ENCODE results near the gene MRPS34.

The MRPS34 gene

DNA sequence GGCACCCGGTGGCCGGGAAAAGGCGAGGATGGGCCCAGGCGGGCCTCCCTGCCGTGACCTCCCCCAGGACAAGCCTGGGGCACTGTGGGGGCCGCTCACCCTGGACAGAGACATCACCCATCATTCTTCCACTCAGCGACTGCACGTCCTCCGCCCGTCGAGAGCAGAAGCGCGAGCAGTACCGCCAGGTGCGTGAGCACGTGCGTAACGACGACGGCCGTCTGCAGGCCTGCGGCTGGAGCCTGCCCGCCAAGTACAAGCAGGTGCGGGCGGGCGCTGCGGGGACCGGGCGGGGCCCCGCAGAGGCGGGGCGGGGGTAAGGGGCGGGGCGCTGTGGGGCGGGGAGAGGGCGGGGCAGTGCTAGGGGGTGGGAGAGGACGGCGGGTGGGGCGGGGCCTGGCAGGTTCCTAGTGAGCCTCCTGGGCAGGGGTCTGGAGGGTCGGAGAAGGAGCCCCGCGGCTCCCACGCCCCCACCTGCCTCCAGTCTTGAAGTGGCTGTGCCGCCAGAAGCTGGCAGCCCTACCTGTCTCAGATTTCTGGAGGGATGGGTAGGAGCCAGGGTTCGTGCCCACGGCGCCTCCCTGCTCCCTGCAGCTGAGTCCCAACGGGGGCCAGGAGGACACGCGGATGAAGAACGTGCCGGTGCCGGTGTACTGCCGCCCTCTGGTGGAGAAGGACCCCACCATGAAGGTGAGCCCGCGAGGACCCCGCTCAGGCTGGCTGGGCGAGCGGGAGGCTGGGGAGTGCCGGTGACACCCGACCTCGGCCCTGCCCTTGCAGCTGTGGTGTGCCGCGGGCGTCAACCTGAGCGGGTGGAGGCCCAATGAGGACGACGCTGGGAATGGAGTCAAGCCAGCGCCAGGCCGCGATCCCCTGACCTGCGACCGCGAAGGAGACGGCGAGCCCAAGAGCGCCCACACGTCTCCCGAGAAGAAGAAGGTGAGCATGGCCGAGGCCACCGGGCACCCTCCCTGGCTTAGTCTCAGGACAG is 9.1 kb downstream of the MRPS34 start:
- Mint-ChIP-seq H3K36me3 (peaks cover 15% of the 10 kb centered on the region), H3K9me3 (no peaks in the 10 kb centered on the region)

DNA sequence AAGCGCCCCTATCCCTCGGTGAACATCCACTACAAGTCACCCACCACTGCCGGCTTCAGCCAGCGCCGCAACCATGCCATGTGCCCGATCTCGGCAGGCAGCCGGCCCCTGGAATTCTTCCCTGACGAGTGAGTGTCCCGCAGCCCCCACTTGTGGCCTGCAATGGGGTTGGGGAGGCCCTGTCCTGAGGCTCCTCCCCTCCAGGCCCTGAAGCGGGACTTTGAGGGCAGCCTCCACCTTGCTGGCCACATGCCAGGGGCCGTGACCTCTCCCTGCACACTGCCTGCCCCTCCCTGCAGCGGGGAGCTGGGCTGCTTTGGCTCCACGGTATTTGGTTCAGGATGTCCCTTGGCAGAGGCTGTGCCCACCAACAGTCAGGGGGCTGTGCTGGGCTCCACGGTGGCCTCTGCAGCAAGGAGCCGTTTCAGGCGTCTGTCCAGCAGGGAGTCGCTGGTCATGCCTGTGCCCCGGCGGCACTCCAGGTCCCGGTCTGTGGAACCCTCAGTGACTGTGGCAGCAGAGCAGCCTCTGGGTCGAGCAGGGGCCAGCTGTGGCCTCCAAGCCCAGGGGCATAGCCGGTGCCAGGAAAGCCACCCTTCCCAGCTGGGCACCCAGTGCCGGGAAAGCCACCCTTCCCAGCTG is 9.9 kb downstream of the MRPS34 start:
- Mint-ChIP-seq H3K4me1 (peaks cover 5% of the 10 kb centered on the region), H3K9me3 (no peaks in the 10 kb centered on the region), H3K36me3 (peaks cover 13% of the 10 kb centered on the region), H3K4me3 (no peak overlapping the region), H3K27me3 (no peaks in the 10 kb centered on the region), H3K27ac (no peak overlapping the region)
- CTCF ChIA-PET, result no interaction called here
- no peak for DNase-seq

More for the DNA sequence above, 9.1 kb downstream of the MRPS34 start:
- Mint-ChIP-seq H3K27ac (no peak overlapping the region), H3K27me3 (no peaks in the 10 kb centered on the region), H3K4me3 (no peak overlapping the region), H3K4me1 (peaks cover 1% of the 10 kb centered on the region)
- CTCF ChIA-PET, result no interaction called here
- DNase-seq, result no peak

DNA sequence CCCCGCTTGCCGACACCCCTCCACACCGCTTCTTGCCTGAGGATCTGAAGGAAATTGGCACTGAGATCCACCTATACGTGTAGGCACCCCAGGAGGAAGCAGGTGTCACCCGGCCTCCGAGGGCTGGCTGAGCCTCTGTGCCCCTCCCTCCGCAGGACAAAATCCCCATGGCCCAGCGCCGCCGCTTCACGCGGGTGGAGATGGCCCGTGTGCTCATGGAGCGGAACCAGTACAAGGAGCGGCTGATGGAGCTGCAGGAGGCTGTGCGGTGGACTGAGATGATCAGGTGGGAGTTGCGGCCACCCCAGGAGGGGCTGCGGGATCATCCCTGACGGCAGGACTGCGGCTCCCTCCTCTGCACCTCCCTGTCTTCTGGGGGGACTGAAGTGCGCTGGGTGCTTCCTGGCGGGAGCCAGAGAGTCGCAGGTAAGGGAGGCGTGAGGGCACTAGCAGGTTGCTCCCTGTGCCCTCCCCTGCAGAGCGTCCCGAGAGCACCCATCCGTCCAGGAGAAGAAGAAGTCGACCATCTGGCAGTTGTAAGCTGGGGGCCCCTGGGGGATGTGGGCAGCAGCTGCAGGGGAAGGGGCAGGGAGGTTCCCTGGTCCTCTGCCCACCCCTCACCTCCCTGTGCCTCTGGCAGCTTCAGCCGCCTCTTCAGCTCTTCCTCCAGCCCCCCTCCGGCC is 10.6 kb downstream of the MRPS34 start:
- Mint-ChIP-seq H3K4me1 (peaks cover 12% of the 10 kb centered on the region), H3K36me3 (peaks cover 11% of the 10 kb centered on the region), H3K4me3 (no peak overlapping the region), H3K27ac (no peak overlapping the region), H3K9me3 (no peaks in the 10 kb centered on the region), H3K27me3 (no peaks in the 10 kb centered on the region)
- CTCF ChIA-PET, result no interaction called here
- DNase-seq, result no peak

DNA sequence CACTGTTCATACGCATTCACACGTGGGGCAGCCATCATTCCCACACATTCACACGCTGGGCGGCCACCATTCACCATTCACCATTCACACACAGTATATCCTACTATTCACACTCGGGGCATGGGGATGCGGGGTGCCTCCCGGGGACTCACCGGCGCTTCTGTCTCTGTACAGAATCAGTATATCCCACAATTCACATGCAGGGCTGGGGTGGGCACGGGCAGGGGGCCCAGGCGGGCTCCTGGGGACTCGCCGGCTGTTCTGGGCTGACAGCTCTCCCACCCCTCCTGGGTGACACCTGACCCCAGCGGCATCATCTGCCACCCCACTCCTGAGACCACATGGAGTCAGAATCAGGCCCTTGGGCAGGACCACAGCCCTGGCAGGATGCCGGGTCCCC is 11.2 kb downstream of the MRPS34 start:
- Mint-ChIP-seq H3K27ac (no peak overlapping the region), H3K4me3 (no peak overlapping the region)
- CTCF ChIA-PET, result no interaction called here

GRCh38 chr16:1760911-1761310 is 12.0 kb downstream of the MRPS34 start:
- Mint-ChIP-seq H3K36me3 (peaks cover 9% of the 10 kb centered on the region), H3K9me3 (no peaks in the 10 kb centered on the region), H3K4me1 (peaks cover 21% of the 10 kb centered on the region), H3K27ac (no peak overlapping the region), H3K4me3 (no peak overlapping the region), H3K27me3 (no peaks in the 10 kb centered on the region)
- DNase-seq, result no peak
- CTCF ChIA-PET, result no interaction called here

More for the DNA sequence above, 11.2 kb downstream of the MRPS34 start:
- Mint-ChIP-seq H3K4me1 (peaks cover 18% of the 10 kb centered on the region), H3K27me3 (no peaks in the 10 kb centered on the region), H3K9me3 (no peaks in the 10 kb centered on the region), H3K36me3 (peaks cover 9% of the 10 kb centered on the region)
- no peak for DNase-seq

- Mint-ChIP-seq H3K9me3 (no peaks in the 10 kb centered on the region), H3K36me3 (peaks cover 12% of the 10 kb centered on the region), H3K27me3 (no peaks in the 10 kb centered on the region), H3K4me3 (no peak overlapping the region), H3K4me1 (peaks cover 25% of the 10 kb centered on the region), H3K27ac (no peak overlapping the region)
- CTCF ChIA-PET, result no interaction called here
- DNase-seq, result no peak
These were observed 13.4 kb downstream of the MRPS34 start for GRCh38 chr16:1759511-1759910.

- H3K4me1 Mint-ChIP-seq, result peaks cover 25% of the 10 kb centered on the region
- H3K9me3 Mint-ChIP-seq, result no peaks in the 10 kb centered on the region
- DNase-seq, result no peak
- H3K36me3 Mint-ChIP-seq, result peaks cover 12% of the 10 kb centered on the region
- no peak overlapping the region for H3K27ac Mint-ChIP-seq
- no peaks in the 10 kb centered on the region for H3K27me3 Mint-ChIP-seq
- H3K4me3 Mint-ChIP-seq, result no peak overlapping the region
- CTCF ChIA-PET, result no interaction called here
These were observed 14.0 kb downstream of the MRPS34 start for GRCh38 chr16:1758923-1759322.

DNA sequence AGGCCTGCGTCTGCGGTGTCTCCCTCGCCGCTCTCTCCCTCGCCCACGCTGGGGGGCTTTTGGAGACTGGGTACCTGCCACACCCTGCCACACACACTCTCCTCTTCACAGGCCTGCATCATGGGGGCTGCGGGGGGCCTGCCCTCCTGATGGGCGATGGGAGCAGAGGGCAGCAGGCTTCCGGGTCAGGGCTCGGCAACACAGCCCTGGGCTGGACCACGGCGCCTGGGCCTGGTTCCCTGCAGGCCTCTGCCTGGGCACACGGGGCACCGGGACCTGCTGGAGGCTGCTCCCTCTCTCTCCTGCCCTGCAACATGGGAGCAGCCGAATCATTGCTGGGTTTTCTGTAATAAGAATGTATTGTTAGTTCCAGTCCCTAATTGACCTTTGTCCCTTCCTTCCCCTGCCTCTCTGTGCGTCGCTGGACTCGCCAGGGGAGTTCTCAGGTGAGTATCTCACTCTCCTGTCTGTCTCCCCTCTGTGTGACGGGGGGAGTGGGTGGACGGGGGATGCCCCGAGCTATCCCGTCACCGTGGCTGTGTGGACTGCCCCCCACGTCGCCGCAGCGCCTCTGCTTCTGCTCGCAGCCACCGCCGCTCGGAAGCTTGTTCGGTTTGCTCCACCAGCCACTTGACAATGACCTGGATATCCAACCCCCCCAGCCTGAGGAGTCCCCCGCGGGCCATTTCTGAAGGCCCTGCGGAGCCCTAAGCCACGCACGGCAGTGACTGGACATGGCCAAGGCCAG is 15.0 kb downstream of the MRPS34 start:
- H3K4me3 Mint-ChIP-seq, result no peak overlapping the region

GRCh38 chr16:1754204-1754603 is 18.7 kb downstream of the MRPS34 start:
- Mint-ChIP-seq H3K4me3 (no peak overlapping the region), H3K4me1 (peaks cover 25% of the 10 kb centered on the region), H3K27me3 (no peaks in the 10 kb centered on the region), H3K27ac (peak overlapping the region; percentile 4), H3K9me3 (no peaks in the 10 kb centered on the region), H3K36me3 (peaks cover 10% of the 10 kb centered on the region)
- CTCF ChIA-PET, result no interaction called here
- DNase-seq, result no peak

More for the DNA sequence above, 15.0 kb downstream of the MRPS34 start:
- no peaks in the 10 kb centered on the region for H3K27me3 Mint-ChIP-seq
- H3K36me3 Mint-ChIP-seq, result peaks cover 12% of the 10 kb centered on the region
- peak overlapping the region; percentile 80 for H3K27ac Mint-ChIP-seq
- CTCF ChIA-PET, result no interaction called here
- no peaks in the 10 kb centered on the region for H3K9me3 Mint-ChIP-seq
- no peak for DNase-seq
- H3K4me1 Mint-ChIP-seq, result peaks cover 25% of the 10 kb centered on the region

GRCh38 chr16:1752853-1753252 is 20.1 kb downstream of the MRPS34 start:
- H3K4me1 Mint-ChIP-seq, result peaks cover 18% of the 10 kb centered on the region
- DNase-seq, result no peak
- H3K9me3 Mint-ChIP-seq, result no peaks in the 10 kb centered on the region
- H3K27ac Mint-ChIP-seq, result no peak overlapping the region
- no peak overlapping the region for H3K4me3 Mint-ChIP-seq
- no peaks in the 10 kb centered on the region for H3K27me3 Mint-ChIP-seq
- CTCF ChIA-PET, result no interaction called here
- H3K36me3 Mint-ChIP-seq, result peaks cover 15% of the 10 kb centered on the region

DNA sequence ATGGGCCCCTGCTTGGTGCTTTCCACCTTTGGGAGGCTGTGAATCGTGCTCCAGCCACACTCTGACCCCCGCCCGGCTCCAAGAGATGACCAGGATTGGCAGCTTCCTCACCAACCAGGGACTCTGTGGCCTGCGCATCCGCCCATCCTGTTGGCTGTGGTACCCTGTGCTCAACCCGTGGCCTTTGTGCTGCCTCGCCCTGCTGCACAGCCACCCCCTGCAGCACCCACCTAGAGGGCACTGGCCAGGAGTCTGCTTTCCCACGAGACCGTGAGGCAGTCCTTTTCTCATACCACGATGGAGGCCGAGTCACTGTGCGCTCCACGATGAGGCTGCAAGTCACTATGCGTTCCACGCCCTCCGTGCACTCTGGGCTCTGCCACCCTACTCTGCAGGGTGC is 21.0 kb downstream of the MRPS34 start:
- no peaks in the 10 kb centered on the region for H3K27me3 Mint-ChIP-seq

DNA sequence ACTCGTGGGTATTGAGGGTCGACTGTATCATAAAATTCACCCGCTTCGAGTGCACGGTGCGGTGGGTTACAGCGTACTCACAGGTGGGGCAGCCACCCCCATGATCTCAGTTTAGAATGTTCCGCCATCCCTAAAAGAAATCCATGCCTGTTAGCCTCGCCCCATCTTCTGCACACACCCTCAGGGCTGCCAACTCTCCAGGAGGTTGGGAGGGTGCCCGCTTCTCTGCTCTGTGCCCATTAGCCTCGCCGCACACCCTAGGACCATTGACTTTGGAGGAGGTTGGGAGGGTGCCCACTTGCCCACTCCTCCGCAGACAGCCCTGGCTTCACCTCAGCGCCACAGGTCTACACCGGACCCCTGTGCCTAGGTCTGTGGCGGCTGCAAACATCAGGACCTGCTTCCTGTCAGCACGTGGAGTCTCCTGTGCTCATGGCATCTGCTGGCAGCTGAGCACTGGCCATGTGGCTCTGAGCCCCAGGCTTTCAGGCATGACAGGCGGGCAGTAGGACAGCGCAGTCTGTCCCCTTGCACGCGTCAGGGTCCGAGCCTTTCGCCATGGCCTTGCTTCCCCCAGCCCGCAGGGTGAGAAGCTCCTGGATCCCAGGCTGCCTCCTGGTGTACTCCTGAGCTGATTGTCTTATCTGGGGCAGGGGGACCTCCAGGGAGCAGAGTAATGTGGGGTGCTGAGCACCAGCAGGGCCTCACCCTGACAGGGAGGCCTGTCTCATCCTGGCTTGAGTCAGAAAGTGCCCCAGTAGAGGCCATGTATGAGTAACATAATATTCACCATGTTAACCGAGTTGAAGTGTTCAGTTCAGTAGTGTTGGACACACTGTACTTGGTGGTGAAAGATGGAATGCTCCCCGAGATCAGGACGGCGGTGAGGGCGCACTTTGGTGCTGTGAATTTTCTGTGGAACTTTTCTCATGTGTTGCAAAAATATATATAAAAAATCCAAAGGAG is 23.5 kb downstream of the MRPS34 start:
- no peaks in the 10 kb centered on the region for H3K9me3 Mint-ChIP-seq
- no peak for DNase-seq
- CTCF ChIA-PET, result interaction anchor here (1.2 kb wide), 1 partner anchor 26 kb away, joined by 3 read pairs; no protein-coding TSS in a partner anchor
- H3K36me3 Mint-ChIP-seq, result peaks cover 16% of the 10 kb centered on the region
- H3K4me3 Mint-ChIP-seq, result no peak overlapping the region
- H3K4me1 Mint-ChIP-seq, result no peaks in the 10 kb centered on the region
- H3K27me3 Mint-ChIP-seq, result no peaks in the 10 kb centered on the region
- H3K27ac Mint-ChIP-seq, result no peak overlapping the region

More for the DNA sequence above, 21.0 kb downstream of the MRPS34 start:
- peaks cover 15% of the 10 kb centered on the region for H3K36me3 Mint-ChIP-seq
- DNase-seq, result no peak
- CTCF ChIA-PET, result no interaction called here
- peaks cover 9% of the 10 kb centered on the region for H3K4me1 Mint-ChIP-seq
- no peak overlapping the region for H3K4me3 Mint-ChIP-seq
- no peak overlapping the region for H3K27ac Mint-ChIP-seq
- H3K9me3 Mint-ChIP-seq, result no peaks in the 10 kb centered on the region

GRCh38 chr16:1747934-1748333 is 25.0 kb downstream of the MRPS34 start:
- Mint-ChIP-seq H3K27me3 (no peaks in the 10 kb centered on the region), H3K27ac (no peak overlapping the region), H3K9me3 (no peaks in the 10 kb centered on the region), H3K4me3 (no peak overlapping the region), H3K4me1 (no peaks in the 10 kb centered on the region), H3K36me3 (peaks cover 16% of the 10 kb centered on the region)
- CTCF ChIA-PET, result no interaction called here
- DNase-seq, result no peak

Measured in activated naive CD4-positive, alpha-beta T cell treated with anti-CD3 and anti-CD28 coated beads, Interleukin-2, amount 10 ng/mL, durations not matched to agents 7 days and 5 days (primary cell).